ENCODE data around the gene GALNT1. TPM values are rescaled to one million over a fixed set of nuclear protein-coding genes. Genes with fewer than 3 reads are reported as not detected.

The GALNT1 gene
- total and polyA plus RNA-seq, 4 experiments from 2014 or later: 27.9 to 33.0 (median 31.2) TPM

DNA sequence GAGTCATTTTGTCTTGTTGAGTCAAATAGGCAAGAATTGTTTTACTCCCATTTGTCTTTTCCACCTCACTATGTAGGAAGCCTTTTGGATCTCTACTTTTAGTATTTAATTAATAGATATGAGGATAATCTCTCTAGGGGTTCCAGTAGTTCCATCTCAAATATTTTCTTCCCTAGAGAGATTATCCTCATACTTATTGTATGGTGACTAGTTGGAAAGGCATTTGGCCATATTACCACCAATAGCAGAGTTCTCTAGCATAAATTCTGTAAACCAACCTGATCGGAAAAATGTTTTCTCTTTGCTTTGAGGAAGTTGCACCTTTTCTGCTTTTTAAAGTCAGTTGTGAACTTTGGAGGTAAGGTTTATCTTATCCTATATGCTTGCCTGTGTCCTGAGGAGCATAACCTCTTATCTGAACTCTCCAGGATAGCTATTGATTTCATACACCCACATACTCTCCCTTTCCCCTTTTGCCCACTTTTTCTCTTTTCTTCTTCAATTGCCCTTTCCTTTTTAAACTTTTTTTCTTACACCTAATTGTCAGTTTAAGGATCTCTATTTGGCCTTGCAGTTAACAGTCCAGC is 100.8 kb downstream of the GALNT1 start:
- Mint-ChIP-seq H3K36me3 (peaks cover 28 to 42% of the 10 kb centered on the region in 2 donors), H3K4me3 (no peak overlapping the region), H3K27ac (no peak overlapping the region), H3K4me1 (no peaks in the 10 kb centered on the region), H3K9me3 (no peaks in the 10 kb centered on the region), H3K27me3 (no peaks in the 10 kb centered on the region)
- H3K27ac ChIP-seq (ENCODE audit: low read depth, low read length): no peak overlapping the region
- H3K27me3 ChIP-seq (ENCODE audit: insufficient read depth, low read length): no peaks in the 10 kb centered on the region
- no peak for DNase-seq
- no peaks in the 10 kb centered on the region for H3K4me1 ChIP-seq (ENCODE audit: insufficient read depth, low read length)
- no peak overlapping the region for H3K4me3 ChIP-seq (ENCODE audit: low read length in 2 of 2)
- CTCF ChIA-PET (ENCODE audit: partially characterized antibody): no interaction called here
- no peaks in the 10 kb centered on the region for H3K9me3 ChIP-seq (ENCODE audit: control insufficient read depth in 1 of 2, low read length in 2 of 2)
- intact Hi-C loops (cut with micrococcal nuclease): no loop called here
- POLR2A ChIA-PET (ENCODE audit: partially characterized antibody): no interaction called here
- no peaks in the 10 kb centered on the region for H3K36me3 ChIP-seq (ENCODE audit: insufficient read depth, low read length)

DNA sequence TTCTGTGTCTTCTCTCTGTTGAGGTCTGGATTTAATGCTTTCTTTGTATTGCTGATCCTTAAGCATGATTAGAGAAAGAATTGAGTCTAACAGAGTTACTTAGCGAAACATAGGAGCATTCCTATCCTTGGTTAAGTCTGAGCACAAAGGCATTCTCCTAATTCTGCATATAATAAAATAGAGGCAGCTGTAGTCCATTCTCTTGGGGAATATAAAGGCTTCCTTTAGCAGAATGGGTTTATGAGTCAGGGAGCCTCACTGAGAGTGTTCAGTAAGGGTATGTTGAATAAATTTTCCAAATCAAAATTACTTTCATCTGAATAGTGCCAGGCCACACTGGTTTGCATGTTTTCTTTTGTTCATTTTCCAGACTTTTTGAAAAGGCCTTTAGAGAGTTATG is 101.5 kb downstream of the GALNT1 start:
- Mint-ChIP-seq H3K4me3 (no peak overlapping the region), H3K4me1 (no peaks in the 10 kb centered on the region), H3K27me3 (no peaks in the 10 kb centered on the region), H3K9me3 (no peaks in the 10 kb centered on the region), H3K27ac (no peak overlapping the region), H3K36me3 (peaks cover 29 to 47% of the 10 kb centered on the region in 2 donors)
- POLR2A ChIA-PET (ENCODE audit: partially characterized antibody): no interaction called here
- no peaks in the 10 kb centered on the region for H3K4me1 ChIP-seq (ENCODE audit: insufficient read depth, low read length)
- no peak overlapping the region for H3K4me3 ChIP-seq (ENCODE audit: low read length in 2 of 2)
- H3K27ac ChIP-seq (ENCODE audit: low read depth, low read length): no peak overlapping the region
- H3K36me3 ChIP-seq (ENCODE audit: insufficient read depth, low read length): no peaks in the 10 kb centered on the region
- H3K27me3 ChIP-seq (ENCODE audit: insufficient read depth, low read length): no peaks in the 10 kb centered on the region
- no peaks in the 10 kb centered on the region for H3K9me3 ChIP-seq (ENCODE audit: control insufficient read depth in 1 of 2, low read length in 2 of 2)
- intact Hi-C loops (cut with micrococcal nuclease): no loop called here
- DNase-seq: no peak
- CTCF ChIA-PET (ENCODE audit: partially characterized antibody): no interaction called here

DNA sequence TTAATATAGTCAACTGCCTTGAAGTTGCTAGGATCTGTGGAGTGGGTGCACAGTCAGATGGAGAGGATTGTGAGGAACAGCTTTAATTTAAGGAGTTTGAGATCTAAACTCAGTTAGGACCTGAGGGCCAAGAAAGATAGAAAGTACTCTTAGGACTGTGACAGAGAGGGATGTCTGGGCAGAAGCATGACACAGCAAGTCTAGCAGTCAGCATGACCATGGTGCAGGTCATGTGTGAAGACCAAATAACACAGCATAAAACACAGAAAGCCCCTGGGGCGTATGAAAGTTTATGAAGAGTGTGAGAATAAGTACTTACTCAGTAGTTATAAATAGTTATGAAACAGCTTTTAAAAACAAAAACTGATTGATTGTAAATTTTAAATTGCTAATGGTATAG is 107.2 kb downstream of the GALNT1 start:
- no peak overlapping the region for H3K27ac ChIP-seq (ENCODE audit: low read depth, low read length)
- CTCF ChIA-PET (ENCODE audit: partially characterized antibody): no interaction called here
- H3K4me1 Mint-ChIP-seq: no peaks in the 10 kb centered on the region
- peaks cover 38 to 47% of the 10 kb centered on the region in 2 donors for H3K36me3 Mint-ChIP-seq
- H3K4me3 Mint-ChIP-seq: no peak overlapping the region
- no peaks in the 10 kb centered on the region for H3K27me3 ChIP-seq (ENCODE audit: insufficient read depth, low read length)
- no peaks in the 10 kb centered on the region for H3K4me1 ChIP-seq (ENCODE audit: insufficient read depth, low read length)
- H3K9me3 ChIP-seq (ENCODE audit: control insufficient read depth in 1 of 2, low read length in 2 of 2): no peaks in the 10 kb centered on the region
- intact Hi-C loops (cut with micrococcal nuclease): loop anchor here (5.0 kb wide), 1 partner anchor 101 kb away; no protein-coding TSS in a partner anchor
- no peak overlapping the region for H3K4me3 ChIP-seq (ENCODE audit: low read length in 2 of 2)
- POLR2A ChIA-PET (ENCODE audit: partially characterized antibody): no interaction called here
- H3K9me3 Mint-ChIP-seq: no peaks in the 10 kb centered on the region
- no peaks in the 10 kb centered on the region for H3K36me3 ChIP-seq (ENCODE audit: insufficient read depth, low read length)
- no peak for DNase-seq
- H3K27me3 Mint-ChIP-seq: no peaks in the 10 kb centered on the region
- no peak overlapping the region for H3K27ac Mint-ChIP-seq

DNA sequence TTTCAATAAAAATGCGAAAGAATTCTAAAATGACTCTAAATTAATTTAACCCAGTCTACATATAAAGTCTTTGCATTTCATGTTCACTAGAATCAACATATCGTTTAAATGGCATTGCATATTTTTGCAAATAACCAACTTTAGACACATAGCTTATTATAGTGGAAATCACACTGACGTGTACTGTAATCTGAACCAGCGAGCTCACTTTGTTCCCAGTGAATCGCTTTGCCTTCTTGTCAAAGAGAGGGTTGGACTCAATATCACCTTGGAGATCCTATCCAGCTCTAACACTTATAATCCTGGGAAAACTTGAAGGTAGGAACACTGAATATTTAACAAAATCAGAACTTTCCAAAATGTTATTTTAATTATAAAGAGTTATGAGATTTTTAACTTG is 108.2 kb downstream of the GALNT1 start:
- POLR2A ChIA-PET (ENCODE audit: partially characterized antibody): no interaction called here
- CTCF ChIA-PET (ENCODE audit: partially characterized antibody): no interaction called here
- Histone ChIP-seq H3K36me3 (ENCODE audit: insufficient read depth, low read length) (no peaks in the 10 kb centered on the region), H3K27me3 (ENCODE audit: insufficient read depth, low read length) (no peaks in the 10 kb centered on the region), H3K9me3 (ENCODE audit: control insufficient read depth in 1 of 2, low read length in 2 of 2) (no peaks in the 10 kb centered on the region), H3K27ac (ENCODE audit: low read depth, low read length) (no peak overlapping the region), H3K4me1 (ENCODE audit: insufficient read depth, low read length) (no peaks in the 10 kb centered on the region), H3K4me3 (ENCODE audit: low read length in 2 of 2) (no peak overlapping the region)
- Mint-ChIP-seq H3K4me1 (no peaks in the 10 kb centered on the region), H3K4me3 (no peak overlapping the region), H3K27me3 (no peaks in the 10 kb centered on the region), H3K27ac (no peak overlapping the region), H3K9me3 (no peaks in the 10 kb centered on the region), H3K36me3 (peaks cover 33 to 37% of the 10 kb centered on the region in 2 donors)
- intact Hi-C loops (cut with micrococcal nuclease): loop anchor here (5.0 kb wide), 1 partner anchor 102 kb away; no protein-coding TSS in a partner anchor
- DNase-seq: no peak

DNA sequence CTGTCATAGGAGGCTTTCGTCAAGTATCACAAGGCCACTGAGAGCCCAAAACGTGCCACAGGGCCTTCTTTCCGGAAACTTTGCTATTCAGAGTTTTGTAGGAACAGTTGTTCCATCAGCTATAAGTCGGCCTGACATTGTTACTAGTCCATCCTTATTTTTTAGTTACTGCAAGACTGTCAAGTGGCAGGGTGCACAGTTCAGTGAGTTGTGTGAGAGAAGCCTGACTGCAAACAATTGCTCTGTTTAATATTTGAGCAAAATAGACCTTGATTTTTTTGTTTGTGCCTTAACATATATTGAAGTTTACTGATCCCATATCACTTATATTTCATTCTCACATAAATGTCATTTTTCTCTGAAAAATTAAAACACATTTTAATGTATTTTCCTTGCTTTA is 110.1 kb downstream of the GALNT1 start:
- Histone ChIP-seq H3K9me3 (ENCODE audit: control insufficient read depth in 1 of 2, low read length in 2 of 2) (no peaks in the 10 kb centered on the region), H3K36me3 (ENCODE audit: insufficient read depth, low read length) (no peaks in the 10 kb centered on the region), H3K27ac (ENCODE audit: low read depth, low read length) (no peak overlapping the region), H3K4me1 (ENCODE audit: insufficient read depth, low read length) (no peaks in the 10 kb centered on the region), H3K4me3 (ENCODE audit: low read length in 2 of 2) (no peak overlapping the region), H3K27me3 (ENCODE audit: insufficient read depth, low read length) (no peaks in the 10 kb centered on the region)
- H3K9me3 Mint-ChIP-seq: no peaks in the 10 kb centered on the region
- peaks cover 30 to 33% of the 10 kb centered on the region in 2 donors for H3K36me3 Mint-ChIP-seq
- ChIA-PET POLR2A (ENCODE audit: partially characterized antibody) (no interaction called here), CTCF (ENCODE audit: partially characterized antibody) (interaction anchor here (0.6 kb wide), 1 partner anchor 722 kb away, joined by 3 read pairs; no protein-coding TSS in a partner anchor)
- intact Hi-C loops (cut with micrococcal nuclease): no loop called here
- DNase-seq: no peak
- H3K4me1 Mint-ChIP-seq: no peaks in the 10 kb centered on the region
- no peak overlapping the region for H3K27ac Mint-ChIP-seq
- no peaks in the 10 kb centered on the region for H3K27me3 Mint-ChIP-seq
- no peak overlapping the region for H3K4me3 Mint-ChIP-seq

DNA sequence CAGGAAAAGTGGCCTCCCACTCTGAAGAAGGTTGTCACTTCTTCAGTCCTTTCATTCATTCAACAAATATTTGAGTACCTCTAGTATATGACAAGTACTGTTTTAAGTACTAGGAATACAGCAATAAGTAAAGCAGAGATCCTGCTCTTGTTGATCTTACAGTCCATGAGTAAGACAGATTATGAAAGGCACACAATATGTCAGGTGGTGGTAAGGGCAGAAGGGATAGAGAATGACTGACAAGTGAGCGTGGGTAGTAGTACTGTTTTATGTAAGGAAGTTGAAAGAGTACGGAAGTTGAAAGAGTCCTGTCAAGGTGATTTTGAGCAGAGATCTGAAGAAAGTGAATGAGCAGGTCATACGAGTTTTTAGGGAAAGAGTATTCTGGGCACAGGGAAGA is 111.3 kb downstream of the GALNT1 start:
- Mint-ChIP-seq H3K27me3 (no peaks in the 10 kb centered on the region), H3K9me3 (no peaks in the 10 kb centered on the region), H3K4me3 (no peak overlapping the region), H3K36me3 (peaks cover 31 to 32% of the 10 kb centered on the region in 2 donors), H3K4me1 (no peaks in the 10 kb centered on the region), H3K27ac (no peak overlapping the region)
- intact Hi-C loops (cut with micrococcal nuclease): no loop called here
- H3K4me1 ChIP-seq (ENCODE audit: insufficient read depth, low read length): no peaks in the 10 kb centered on the region
- H3K9me3 ChIP-seq (ENCODE audit: control insufficient read depth in 1 of 2, low read length in 2 of 2): no peaks in the 10 kb centered on the region
- no peaks in the 10 kb centered on the region for H3K27me3 ChIP-seq (ENCODE audit: insufficient read depth, low read length)
- CTCF ChIA-PET (ENCODE audit: partially characterized antibody): no interaction called here
- POLR2A ChIA-PET (ENCODE audit: partially characterized antibody): no interaction called here
- no peak overlapping the region for H3K4me3 ChIP-seq (ENCODE audit: low read length in 2 of 2)
- no peaks in the 10 kb centered on the region for H3K36me3 ChIP-seq (ENCODE audit: insufficient read depth, low read length)
- H3K27ac ChIP-seq (ENCODE audit: low read depth, low read length): no peak overlapping the region
- no peak for DNase-seq

DNA sequence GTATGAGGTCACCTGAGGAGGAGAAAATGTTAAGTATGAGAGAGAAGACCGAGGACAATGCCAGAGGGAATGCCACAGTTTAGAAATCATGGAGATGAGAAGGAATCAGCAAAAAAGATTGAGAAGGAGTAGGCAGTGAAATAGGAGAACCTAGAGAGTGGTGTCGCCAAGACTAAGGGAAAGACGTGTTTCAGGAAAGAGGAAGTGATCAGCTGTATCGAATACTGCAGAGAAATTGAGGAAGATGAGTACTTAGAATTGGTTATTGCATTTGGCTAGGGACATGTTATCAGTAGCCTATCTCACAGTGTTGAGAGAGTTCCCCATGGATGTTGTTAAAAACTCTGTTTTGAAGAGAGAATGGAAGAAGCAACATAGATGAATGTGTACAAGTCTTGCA is 112.3 kb downstream of the GALNT1 start:
- intact Hi-C loops (cut with micrococcal nuclease): no loop called here
- no peak for DNase-seq
- H3K4me1 ChIP-seq (ENCODE audit: insufficient read depth, low read length): no peaks in the 10 kb centered on the region
- no peak overlapping the region for H3K4me3 Mint-ChIP-seq
- H3K27me3 Mint-ChIP-seq: no peaks in the 10 kb centered on the region
- no peaks in the 10 kb centered on the region for H3K9me3 Mint-ChIP-seq
- H3K27ac ChIP-seq (ENCODE audit: low read depth, low read length): no peak overlapping the region
- H3K36me3 ChIP-seq (ENCODE audit: insufficient read depth, low read length): no peaks in the 10 kb centered on the region
- H3K27me3 ChIP-seq (ENCODE audit: insufficient read depth, low read length): no peaks in the 10 kb centered on the region
- ChIA-PET CTCF (ENCODE audit: partially characterized antibody) (no interaction called here), POLR2A (ENCODE audit: partially characterized antibody) (no interaction called here)
- H3K9me3 ChIP-seq (ENCODE audit: control insufficient read depth in 1 of 2, low read length in 2 of 2): no peaks in the 10 kb centered on the region
- H3K27ac Mint-ChIP-seq: no peak overlapping the region
- no peaks in the 10 kb centered on the region for H3K4me1 Mint-ChIP-seq
- H3K4me3 ChIP-seq (ENCODE audit: low read length in 2 of 2): no peak overlapping the region
- peaks cover 24 to 28% of the 10 kb centered on the region in 2 donors for H3K36me3 Mint-ChIP-seq

DNA sequence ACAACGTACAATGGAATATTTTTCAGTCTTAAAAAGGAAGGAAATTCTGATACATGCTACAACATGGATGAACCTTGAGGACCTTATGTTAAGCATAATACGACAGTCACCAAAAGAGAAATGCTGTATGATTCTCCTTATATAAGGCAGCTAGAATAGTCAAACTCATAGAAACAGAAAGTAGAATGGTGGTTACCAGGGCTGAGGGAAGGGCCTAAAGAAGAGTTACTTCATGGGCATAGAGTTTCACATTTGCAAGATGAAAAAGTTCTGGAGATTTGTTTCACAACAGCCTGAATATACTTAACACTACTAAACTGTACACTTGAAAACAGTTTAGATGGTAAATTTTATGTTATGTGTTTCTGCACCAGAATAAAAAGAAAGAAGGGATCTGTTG is 113.3 kb downstream of the GALNT1 start:
- Mint-ChIP-seq H3K36me3 (peaks cover 32 to 35% of the 10 kb centered on the region in 2 donors), H3K9me3 (no peaks in the 10 kb centered on the region), H3K27ac (no peak overlapping the region), H3K4me3 (no peak overlapping the region), H3K4me1 (no peaks in the 10 kb centered on the region), H3K27me3 (no peaks in the 10 kb centered on the region)
- H3K36me3 ChIP-seq (ENCODE audit: insufficient read depth, low read length): no peaks in the 10 kb centered on the region
- DNase-seq: no peak
- POLR2A ChIA-PET (ENCODE audit: partially characterized antibody): no interaction called here
- no peak overlapping the region for H3K27ac ChIP-seq (ENCODE audit: low read depth, low read length)
- intact Hi-C loops (cut with micrococcal nuclease): no loop called here
- no peak overlapping the region for H3K4me3 ChIP-seq (ENCODE audit: low read length in 2 of 2)
- H3K4me1 ChIP-seq (ENCODE audit: insufficient read depth, low read length): no peaks in the 10 kb centered on the region
- CTCF ChIA-PET (ENCODE audit: partially characterized antibody): no interaction called here
- H3K9me3 ChIP-seq (ENCODE audit: control insufficient read depth in 1 of 2, low read length in 2 of 2): no peaks in the 10 kb centered on the region
- no peaks in the 10 kb centered on the region for H3K27me3 ChIP-seq (ENCODE audit: insufficient read depth, low read length)

All from CD4-positive, alpha-beta memory T cell (primary cell).